Uterus (tissue), 4 donors: ENCODE results near the gene MON1B. TPM values are rescaled to one million over a fixed set of nuclear protein-coding genes. Genes with fewer than 3 reads are reported as not detected.

Experiments
- DNase-seq, 2 donors: peaks; one replicate each; pipeline ENCODE4 v3.0.0-alpha.2; 2019 to 2020
- H3K27ac ChIP-seq, 2 donors: fragments of 200-600 bp; sonication (generic); 1 replicate in 1 of 2; 2 replicates in 1 of 2; pipeline ENCODE4 v1.5.1; 2016 to 2018
- H3K27me3 ChIP-seq, 2 donors: fragments of 200-600 bp; sonication (generic); one replicate each; pipeline ENCODE4 v1.5.1; 2018 to 2019; ENCODE audit warnings: control low read depth in 1 of 2
- H3K36me3 ChIP-seq, 2 donors: fragments of 200-600 bp; sonication (generic); one replicate each; pipeline ENCODE4 v1.5.1; 2019; ENCODE audit warnings: control low read depth in 1 of 2
- H3K4me1 ChIP-seq, 2 donors: fragments of 200-600 bp; sonication (generic); one replicate each; pipeline ENCODE4 v1.5.1; 2018 to 2019; ENCODE audit warnings: control low read depth in 1 of 2
- H3K4me3 ChIP-seq, 2 donors: fragments of 200-600 bp; sonication (generic); 1 replicate in 1 of 2; 2 replicates in 1 of 2; pipeline ENCODE4 v1.5.1; 2018 to 2019; ENCODE audit warnings: mild to moderate bottlenecking in 1 of 2
- H3K9me3 ChIP-seq, 2 donors: fragments of 200-600 bp; sonication (generic); one replicate each; pipeline ENCODE4 v1.5.1; 2019; ENCODE audit warnings: control low read depth in 1 of 2
- CTCF ChIP-seq, 4 experiments: fragments of 200-600 bp in 2 of 4; fragments of 450-650 bp in 2 of 4; sonication (generic) in 2 of 4; IDR thresholded peaks; one replicate each; pipeline ENCODE4 v1.5.1; 2016 to 2019; ENCODE audit warnings: antibody characterized with exemption in 4 of 4, mild to moderate bottlenecking in 2 of 4, moderate library complexity in 1 of 4
- POLR2A ChIP-seq, 2 donors: fragments of 450-650 bp; IDR thresholded peaks; one replicate each; pipeline ENCODE4 v1.6.1; 2016; ENCODE audit warnings: antibody characterized with exemption in 2 of 2, mild to moderate bottlenecking in 1 of 2, moderate library complexity in 1 of 2
- intact Hi-C: fragments of 100-400 bp; cut with DNase I; formaldehyde crosslinking; loops from one replicate; pipeline ENCODE4 v1.15.1; 2023; ENCODE audit warnings: low total_unique reads
- total RNA-seq, 4 donors: library from RNA; depleted of rRNA in 3 of 4; stranded (reverse); fragments of >200 nt in 3 of 4; gene quantifications; one replicate each; pipeline versions ENCODE4 v1.1.0 to v1.2.4, GENCODE V29; 2014 to 2023
- donor health status: DM: yes; HTN: yes; CAD: no.

Gene MON1B
- total RNA-seq: 10 to 100 TPM in 2 of 4 donors, 1 to 10 TPM in 2; 1.3 to 35.8 (median 20.2) TPM

DNA sequence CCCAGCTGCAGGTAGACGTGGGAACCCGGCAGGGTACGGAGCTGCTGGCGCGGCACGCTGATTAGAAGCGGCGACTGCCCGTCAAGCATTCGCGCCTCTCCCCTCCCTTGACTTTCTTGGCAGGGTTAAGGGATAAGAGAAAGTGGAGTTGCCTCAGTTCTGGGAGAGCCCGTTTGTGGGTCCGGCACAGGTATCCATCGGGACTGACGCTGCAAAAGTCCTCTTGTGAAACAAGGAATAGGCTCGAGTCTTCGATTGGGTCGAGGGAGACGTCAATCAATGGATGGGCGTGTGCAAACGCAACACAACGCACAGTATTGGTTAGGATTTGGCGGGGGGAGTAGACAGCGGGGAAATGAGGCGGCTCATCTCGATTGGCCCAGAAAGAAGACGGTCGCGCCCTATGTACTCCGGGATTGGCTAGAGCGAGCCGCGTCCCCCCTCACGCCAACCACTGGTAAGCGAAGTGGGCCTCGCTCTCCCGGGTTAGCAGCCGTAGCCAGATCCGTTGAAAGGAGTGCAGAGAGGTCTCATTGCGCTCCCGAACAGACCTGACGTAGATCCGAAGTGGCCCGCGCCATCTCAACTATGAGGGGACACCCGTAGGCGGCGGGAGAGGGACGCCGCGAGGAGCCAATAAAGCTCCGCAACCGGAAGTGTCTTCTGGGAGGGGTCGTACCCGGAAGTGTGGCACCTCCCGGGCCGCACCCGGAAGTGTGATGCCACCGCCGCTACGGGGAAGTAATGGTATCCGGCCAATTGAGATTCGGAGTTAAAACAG, at the start of gene MON1B:
Gene MON1B, plus strand, starts transcription at position 713 of the 781 bp plus-strand sequence. CDS start 296 bp downstream, outside the sequence.
- Histone ChIP-seq H3K4me3 (peak within 1 kb of the TSS; percentile 69 to 97), H3K36me3 (no peaks in the 10 kb centered on the region), H3K9me3 (no peaks in the 10 kb centered on the region), H3K4me1 (no peaks in the 10 kb centered on the region), H3K27ac (peak within 1 kb of the TSS; percentile 94 to 95), H3K27me3 (no peaks in the 10 kb centered on the region)
- TF ChIP-seq POLR2A (IDR thresholded peaks at IDR 0.05): peak; percentile 49 to 80
- peak in 1 of 4 experiments; percentile 23 for TF ChIP-seq CTCF (IDR thresholded peaks at IDR 0.05)
- DNase-seq: peak; percentile 96 to 99
- intact Hi-C loops: no loop called here

GRCh38 chr16:77143364-77143763, 47.6 kb upstream of the MON1B start:
- Histone ChIP-seq H3K36me3 (no peaks in the 10 kb centered on the region), H3K4me3 (no peak overlapping the region), H3K9me3 (no peaks in the 10 kb centered on the region), H3K27ac (no peak overlapping the region), H3K27me3 (no peaks in the 10 kb centered on the region), H3K4me1 (no peaks in the 10 kb centered on the region)
- TF ChIP-seq CTCF (IDR thresholded peaks at IDR 0.05) (no peak), POLR2A (IDR thresholded peaks at IDR 0.05) (no peak)
- intact Hi-C loops: no loop called here
- DNase-seq: no peak

GRCh38 chr16:77148121-77148520, 42.9 kb upstream of the MON1B start:
- Histone ChIP-seq H3K4me3 (no peak overlapping the region), H3K27ac (no peak overlapping the region), H3K4me1 (no peaks in the 10 kb centered on the region), H3K36me3 (no peaks in the 10 kb centered on the region), H3K9me3 (no peaks in the 10 kb centered on the region), H3K27me3 (no peaks in the 10 kb centered on the region)
- TF ChIP-seq CTCF (IDR thresholded peaks at IDR 0.05) (no peak), POLR2A (IDR thresholded peaks at IDR 0.05) (no peak)
- intact Hi-C loops: no loop called here
- no peak for DNase-seq

DNA sequence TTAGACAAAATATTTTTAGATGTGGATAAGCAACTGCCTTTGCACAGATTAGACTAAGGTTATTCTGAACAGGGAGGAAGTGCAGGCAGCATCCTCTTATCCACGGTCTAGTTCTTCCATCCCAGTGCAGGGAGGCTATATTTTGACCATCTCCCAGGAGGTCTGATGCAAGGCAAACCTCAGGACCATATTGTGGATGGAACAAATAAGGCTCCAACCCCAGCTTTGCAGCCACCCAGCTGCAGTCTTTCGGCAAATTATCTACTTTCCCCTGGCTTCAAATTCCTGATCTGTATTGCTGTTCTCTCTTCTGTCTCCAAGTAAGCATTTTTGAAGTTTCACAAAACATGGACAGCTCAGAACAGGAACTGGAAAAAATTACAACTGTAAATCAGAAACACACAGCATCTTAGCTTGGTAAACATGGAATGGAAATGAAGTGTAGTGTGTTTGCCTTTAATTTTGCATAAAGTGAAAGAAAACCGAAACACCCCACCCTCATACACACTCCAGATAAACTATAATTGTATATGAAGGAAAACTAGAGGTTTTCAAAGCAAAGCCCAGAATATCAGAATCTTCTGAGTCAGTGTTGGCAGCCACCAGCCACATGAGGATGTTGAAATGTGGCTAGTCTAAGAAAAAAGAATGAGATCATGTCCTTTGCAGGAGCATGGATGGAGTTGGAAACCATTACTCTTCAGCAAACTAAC, 33.5 kb upstream of the MON1B start:
- Histone ChIP-seq H3K9me3 (no peaks in the 10 kb centered on the region), H3K36me3 (no peaks in the 10 kb centered on the region), H3K27ac (no peak overlapping the region), H3K4me1 (no peaks in the 10 kb centered on the region), H3K4me3 (no peak overlapping the region), H3K27me3 (no peaks in the 10 kb centered on the region)
- intact Hi-C loops: no loop called here
- no peak for TF ChIP-seq POLR2A (IDR thresholded peaks at IDR 0.05)
- no peak for TF ChIP-seq CTCF (IDR thresholded peaks at IDR 0.05)
- no peak for DNase-seq

- Histone ChIP-seq H3K27ac (no peak overlapping the region), H3K4me1 (no peaks in the 10 kb centered on the region), H3K9me3 (no peaks in the 10 kb centered on the region), H3K27me3 (no peaks in the 10 kb centered on the region), H3K4me3 (no peak overlapping the region), H3K36me3 (no peaks in the 10 kb centered on the region)
- no peak for DNase-seq
- intact Hi-C loops: no loop called here
- TF ChIP-seq POLR2A (IDR thresholded peaks at IDR 0.05) (no peak), CTCF (IDR thresholded peaks at IDR 0.05) (no peak)
Observed at GRCh38 chr16:77158293-77158692, 32.7 kb upstream of the MON1B start.
